ENCODE data around the gene CDKL2. TPM values are rescaled to one million over a fixed set of nuclear protein-coding genes. Genes with fewer than 3 reads are reported as not detected.

CDKL2 gene
- total RNA-seq, 1 experiment from 2014 or later, result 1.5 TPM

GRCh38 chr4:75530556-75531322 lies 99.6 kb downstream of the CDKL2 start:
- Mint-ChIP-seq H3K27ac (no peak overlapping the region), H3K27me3 (ENCODE audit: low read depth) (no peaks in the 10 kb centered on the region), H3K4me1 (no peaks in the 10 kb centered on the region), H3K9me3 (peaks cover 22 to 28% of the 10 kb centered on the region in 2 experiments), H3K4me3 (no peak overlapping the region), H3K36me3 (ENCODE audit: insufficient read depth in 1 of 3, low read depth in 3 of 3) (peaks cover 42 to 72% (median 68%) of the 10 kb centered on the region in 3 experiments)
- TF ChIP-seq CTCF (conservative IDR thresholded peaks at IDR 0.05), result no peak
- Histone ChIP-seq H3K27ac (ENCODE audit: insufficient read length, low read depth, low read length) (no peak overlapping the region), H3K9ac (ENCODE audit: extremely low read depth, insufficient read length, low read length) (no peak overlapping the region), H2AK5ac (ENCODE audit: insufficient read length, low read length) (no peak overlapping the region), H3K4me1 (ENCODE audit: insufficient read depth, low read length) (no peaks in the 10 kb centered on the region), H2BK5ac (ENCODE audit: insufficient read length, low read length) (no peak overlapping the region), H3K18ac (ENCODE audit: insufficient read length, low read depth, low read length) (no peak overlapping the region), H4K91ac (ENCODE audit: insufficient read length, low read depth, low read length) (no peak overlapping the region), H4K20me1 (ENCODE audit: control insufficient read depth, insufficient read depth, insufficient read length) (no peaks in the 10 kb centered on the region), H3K23ac (ENCODE audit: insufficient read length, low read depth, low read length) (no peak overlapping the region), H3K23me2 (ENCODE audit: insufficient read length, low read depth, low read length, poor library complexity, severe bottlenecking) (no peaks in the 10 kb centered on the region), H3K9me3 (ENCODE audit: control insufficient read depth, low read depth, low read length) (no peaks in the 10 kb centered on the region), H2BK15ac (ENCODE audit: low read depth, low read length) (no peak overlapping the region), H2AFZ (ENCODE audit: low read length) (no peak overlapping the region), H3K14ac (ENCODE audit: insufficient read depth, low read length) (no peak overlapping the region), H3K79me1 (ENCODE audit: insufficient read depth, low read depth, low read length, poor library complexity, severe bottlenecking) (peaks cover 3% of the 10 kb centered on the region), H3K27me3 (ENCODE audit: insufficient read depth, low read length) (no peaks in the 10 kb centered on the region), H3K56ac (ENCODE audit: insufficient read length, low read depth, low read length) (no peak overlapping the region), H4K8ac (replicated peaks; ENCODE audit: insufficient read length, low read depth, low read length) (no peak overlapping the region), H2BK12ac (ENCODE audit: insufficient read length, low read depth, low read length) (no peak overlapping the region), H3K4me2 (ENCODE audit: insufficient read depth, insufficient read length, low read length) (no peak overlapping the region), H4K5ac (ENCODE audit: insufficient read length, low read depth, low read length) (no peak overlapping the region), H2BK120ac (ENCODE audit: low read depth, low read length, poor library complexity, severe bottlenecking) (no peak overlapping the region), H2BK20ac (ENCODE audit: low read depth, low read length, poor library complexity, severe bottlenecking) (no peak overlapping the region), H3T11ph (ENCODE audit: low read length) (no peak overlapping the region), H3K4ac (ENCODE audit: low read depth, low read length) (no peak overlapping the region), H3K79me2 (ENCODE audit: insufficient read depth, low read length) (no peaks in the 10 kb centered on the region)
- no CpG with 5 or more reads among the region's 2 CpGs for WGBS (ENCODE audit: extremely low coverage, insufficient read length, low lambda C conversion rate)
- no peak for DNase-seq

Other genes with a start within 250 kb of the CDKL2 start
- 47.7 and 47.9 TPM in 2 replicates for gene RCHY1, start 116.1 kb downstream of the CDKL2 start, total RNA-seq (2021)
- 11.0 and 11.7 TPM in 2 replicates for gene THAP6, start 116.1 kb downstream of the CDKL2 start, total RNA-seq (2021)
- gene ODAPH, start 74.5 kb downstream of the CDKL2 start, total RNA-seq (2021), result not detected in 2 replicates
- gene G3BP2, start 42.9 kb upstream of the CDKL2 start, total RNA-seq (2021), result 405 and 412 TPM in 2 replicates
- 109 and 110 TPM in 2 replicates for gene USO1, start 94.0 kb upstream of the CDKL2 start, total RNA-seq (2021)

Measured in H9 (cell line).